Effector memory CD8-positive, alpha-beta T cell (primary cell): Measurements from ENCODE around the gene BLM.

Experiments
- ATAC-seq: fragments of 150-1000 bp; cut with Tn5 transposase; replicated peaks from 2 replicates; pipeline ENCODE4 v1.10.0; 2021; ENCODE audit warnings: mild to moderate bottlenecking, moderate library complexity
- DNase-seq, 3 experiments: peaks; one replicate each; pipeline ENCODE4 v3.0.0; 2021
- H3K27ac Mint-ChIP-seq, 2 donors: one replicate each; pipeline ENCODE4 v1.8.0; 2022; ENCODE audit warnings: mild to moderate bottlenecking in 2 of 2, mixed read lengths in 2 of 2, moderate library complexity in 2 of 2
- H3K27me3 Mint-ChIP-seq, 2 donors: one replicate each; pipeline ENCODE4 v1.8.0; 2022; ENCODE audit warnings: mixed read lengths in 2 of 2
- H3K36me3 Mint-ChIP-seq: one replicate; pipeline ENCODE4 v1.8.0; 2022; ENCODE audit warnings: mild to moderate bottlenecking, moderate library complexity, mixed read lengths; ENCODE audit not compliant: insufficient read depth
- H3K4me1 Mint-ChIP-seq, 2 donors: one replicate each; pipeline ENCODE4 v1.8.0; 2022; ENCODE audit warnings: low read depth in 2 of 2, mixed read lengths in 2 of 2
- H3K4me3 Mint-ChIP-seq, 2 donors: one replicate each; pipeline ENCODE4 v1.8.0; 2022; ENCODE audit warnings: mild to moderate bottlenecking in 2 of 2, mixed read lengths in 2 of 2, moderate library complexity in 2 of 2
- H3K9me3 Mint-ChIP-seq, 2 donors: one replicate each; pipeline ENCODE4 v1.8.0; 2022; ENCODE audit warnings: mixed read lengths in 2 of 2

Gene BLM

DNA sequence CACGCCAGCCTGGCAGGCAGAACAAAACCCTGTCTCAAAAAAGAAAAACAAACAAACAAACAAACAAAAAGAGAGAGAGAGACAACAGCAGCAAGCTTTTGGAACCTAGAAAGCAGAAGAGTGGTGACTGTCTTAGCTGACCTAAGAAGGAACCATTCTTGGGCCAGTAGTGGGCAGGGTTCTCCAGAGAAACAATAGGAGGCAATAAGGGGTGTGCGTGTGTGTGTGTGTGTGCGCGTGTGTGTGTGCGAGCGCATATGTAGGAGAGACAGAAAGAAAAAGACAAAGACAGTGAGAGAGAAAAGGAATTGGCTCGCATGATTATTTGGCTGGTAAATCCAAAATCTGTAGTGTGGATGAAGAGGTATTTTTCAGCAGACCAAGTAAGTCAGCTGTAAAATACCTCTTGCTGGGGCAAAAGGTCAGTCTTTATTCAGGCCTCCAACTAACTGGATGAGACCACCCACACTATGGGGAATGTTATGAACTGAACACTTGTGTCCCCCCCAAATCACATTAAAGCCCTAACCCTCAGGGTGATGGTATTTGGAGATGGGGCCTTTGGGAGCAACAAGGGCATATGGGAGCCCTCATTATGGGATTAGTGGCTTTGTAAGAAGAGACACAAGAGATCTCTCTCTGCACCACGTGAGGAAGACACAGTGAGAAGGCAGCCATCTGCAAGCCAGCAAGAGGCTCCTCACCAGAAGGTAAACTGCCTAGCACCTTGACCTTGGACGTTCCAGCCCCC is 15.1 kb upstream of the BLM start:
- no peak for DNase-seq
- H3K27me3 Mint-ChIP-seq, result no peaks in the 10 kb centered on the region
- H3K27ac Mint-ChIP-seq, result no peak overlapping the region
- no peaks in the 10 kb centered on the region for H3K36me3 Mint-ChIP-seq
- no peaks in the 10 kb centered on the region for H3K4me1 Mint-ChIP-seq
- no peak for ATAC-seq
- no peak overlapping the region for H3K4me3 Mint-ChIP-seq
- no peaks in the 10 kb centered on the region for H3K9me3 Mint-ChIP-seq

DNA sequence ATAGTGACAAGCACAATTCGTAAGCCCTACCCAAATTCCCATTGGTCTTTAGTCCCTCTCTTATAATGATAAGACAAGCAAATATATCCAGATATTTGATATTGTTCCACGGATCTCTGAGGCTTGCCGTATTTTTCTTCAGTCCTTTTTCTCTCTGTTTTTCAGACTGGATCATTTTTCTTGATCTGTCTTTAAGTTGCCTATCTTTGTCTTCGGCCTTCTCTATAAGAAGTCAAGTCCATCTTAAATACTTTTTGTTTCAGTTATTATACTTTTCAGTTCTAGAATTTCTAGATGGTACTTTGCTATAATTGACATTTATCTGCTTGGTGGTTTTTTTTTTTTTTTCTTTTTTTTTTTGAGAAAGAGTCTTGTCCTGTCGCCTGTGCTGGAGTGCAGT is 13.7 kb upstream of the BLM start:
- H3K4me3 Mint-ChIP-seq, result no peak overlapping the region
- no peaks in the 10 kb centered on the region for H3K9me3 Mint-ChIP-seq
- H3K27me3 Mint-ChIP-seq, result no peaks in the 10 kb centered on the region
- H3K36me3 Mint-ChIP-seq, result no peaks in the 10 kb centered on the region
- no peak for ATAC-seq
- no peaks in the 10 kb centered on the region for H3K4me1 Mint-ChIP-seq
- H3K27ac Mint-ChIP-seq, result no peak overlapping the region
- no peak for DNase-seq

DNA sequence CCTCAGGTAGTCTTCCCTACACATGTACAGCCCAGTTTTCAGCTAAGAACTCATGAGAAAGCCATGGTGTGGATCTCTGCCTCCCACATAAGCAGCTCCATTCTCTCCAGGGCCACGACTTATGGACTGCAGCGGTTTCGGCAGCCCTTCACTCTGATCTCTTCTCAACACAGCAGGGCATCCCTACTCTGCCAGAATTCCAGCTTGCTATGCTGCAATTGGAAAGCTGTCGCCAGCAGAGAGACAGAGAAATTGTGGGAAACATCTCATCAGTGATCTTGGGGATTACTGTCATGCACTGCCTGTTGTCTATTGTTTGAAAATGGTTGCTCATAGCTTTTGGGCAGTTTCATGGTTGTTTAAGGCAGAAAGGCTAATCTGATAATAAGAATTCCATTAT is 11.9 kb upstream of the BLM start:
- Mint-ChIP-seq H3K27me3 (no peaks in the 10 kb centered on the region), H3K4me1 (no peaks in the 10 kb centered on the region), H3K4me3 (no peak overlapping the region), H3K9me3 (no peaks in the 10 kb centered on the region), H3K27ac (no peak overlapping the region), H3K36me3 (no peaks in the 10 kb centered on the region)
- ATAC-seq, result no peak
- DNase-seq, result no peak

DNA sequence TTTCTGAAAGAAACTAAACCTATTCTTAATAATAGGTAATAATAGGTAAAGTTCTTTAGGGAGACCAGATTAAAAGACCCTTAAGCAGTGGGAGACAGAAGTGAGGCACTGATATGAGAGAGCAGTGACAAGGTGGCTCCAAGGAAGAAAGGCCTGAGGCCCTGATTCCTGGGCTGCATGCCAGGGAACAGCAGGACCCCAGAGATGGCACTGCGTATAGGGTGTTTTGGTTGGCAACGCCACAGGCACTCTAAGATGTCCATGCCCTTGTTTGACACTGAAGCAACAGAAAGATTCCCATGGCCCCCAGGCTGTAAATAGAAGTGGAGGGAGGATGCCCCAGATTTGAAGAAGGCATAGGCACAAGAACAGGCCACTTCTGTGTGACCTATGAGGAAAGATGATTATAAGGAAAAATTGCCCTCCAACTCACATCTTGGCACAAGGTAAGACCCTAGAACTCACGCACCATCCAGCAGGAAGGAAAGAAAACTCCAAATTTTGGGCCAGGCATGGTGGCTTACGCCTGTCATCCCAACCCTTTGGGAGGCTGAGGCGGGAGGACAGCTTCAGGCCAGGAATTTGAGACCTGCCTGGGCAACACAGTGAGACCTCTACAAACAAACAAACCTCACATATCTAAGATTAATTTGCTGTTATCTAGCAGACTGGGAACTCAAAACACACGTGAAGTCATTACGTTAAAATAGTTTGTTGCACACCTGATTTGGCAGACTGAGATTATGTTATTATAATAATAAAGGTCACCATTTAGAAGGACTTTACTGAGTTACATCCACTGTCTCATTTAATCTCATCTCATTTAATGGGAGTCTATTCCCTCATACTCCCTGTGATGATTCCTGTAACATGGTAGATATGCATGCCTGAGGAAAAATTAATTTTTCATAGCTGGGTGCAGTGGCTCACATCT is 10.5 kb upstream of the BLM start:
- ATAC-seq (no peak), DNase-seq (no peak)
- no peaks in the 10 kb centered on the region for H3K36me3 Mint-ChIP-seq
- no peaks in the 10 kb centered on the region for H3K4me1 Mint-ChIP-seq
- no peaks in the 10 kb centered on the region for H3K9me3 Mint-ChIP-seq
- no peak overlapping the region for H3K4me3 Mint-ChIP-seq
- peak overlapping the region in 1 of 2 donors; percentile 17 for H3K27ac Mint-ChIP-seq
- H3K27me3 Mint-ChIP-seq, result no peaks in the 10 kb centered on the region

DNA sequence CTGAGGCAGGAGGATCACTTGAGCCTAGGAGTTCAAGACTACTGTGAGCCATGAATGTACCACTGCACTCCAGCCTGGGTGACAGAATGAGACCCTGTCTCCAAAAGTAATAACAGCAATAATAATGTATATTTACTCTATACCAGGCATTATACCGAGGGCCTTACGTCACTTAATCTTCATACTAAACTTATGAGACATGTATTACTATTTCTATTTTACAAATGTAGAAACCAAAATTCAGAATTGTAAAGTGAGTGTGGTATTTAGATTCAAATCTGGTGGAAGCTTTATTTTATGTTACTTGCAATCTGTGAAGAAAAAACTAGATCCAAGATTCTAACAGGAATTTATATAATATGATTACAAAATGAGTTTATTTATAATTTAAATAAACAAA is 9.7 kb upstream of the BLM start:
- Mint-ChIP-seq H3K27ac (no peak overlapping the region), H3K4me1 (no peaks in the 10 kb centered on the region), H3K9me3 (no peaks in the 10 kb centered on the region), H3K36me3 (no peaks in the 10 kb centered on the region), H3K4me3 (no peak overlapping the region), H3K27me3 (no peaks in the 10 kb centered on the region)
- DNase-seq (no peak), ATAC-seq (no peak)

DNA sequence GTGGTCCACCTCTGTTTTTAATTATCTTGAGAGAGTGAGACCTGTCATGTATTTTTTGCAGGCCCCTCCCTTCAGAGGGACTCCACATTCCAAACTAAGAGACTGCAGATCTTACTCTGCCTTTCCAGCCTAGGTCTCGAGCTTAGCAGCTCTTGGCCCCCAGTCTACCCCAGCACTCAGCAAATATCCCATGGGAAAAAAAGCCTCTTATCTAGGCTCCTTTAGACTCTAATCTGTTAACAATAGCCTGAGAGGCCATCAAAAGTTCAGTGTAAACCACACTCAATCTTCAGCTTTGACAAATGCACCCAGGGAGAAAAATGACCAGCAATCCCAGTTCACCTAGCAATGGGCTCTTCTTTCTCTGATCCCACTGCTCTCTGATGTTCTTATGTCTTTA is 8.6 kb upstream of the BLM start:
- ATAC-seq (no peak), DNase-seq (no peak)
- H3K27me3 Mint-ChIP-seq, result no peaks in the 10 kb centered on the region
- H3K4me3 Mint-ChIP-seq, result no peak overlapping the region
- H3K9me3 Mint-ChIP-seq, result no peaks in the 10 kb centered on the region
- H3K27ac Mint-ChIP-seq, result no peak overlapping the region
- no peaks in the 10 kb centered on the region for H3K36me3 Mint-ChIP-seq
- no peaks in the 10 kb centered on the region for H3K4me1 Mint-ChIP-seq

DNA sequence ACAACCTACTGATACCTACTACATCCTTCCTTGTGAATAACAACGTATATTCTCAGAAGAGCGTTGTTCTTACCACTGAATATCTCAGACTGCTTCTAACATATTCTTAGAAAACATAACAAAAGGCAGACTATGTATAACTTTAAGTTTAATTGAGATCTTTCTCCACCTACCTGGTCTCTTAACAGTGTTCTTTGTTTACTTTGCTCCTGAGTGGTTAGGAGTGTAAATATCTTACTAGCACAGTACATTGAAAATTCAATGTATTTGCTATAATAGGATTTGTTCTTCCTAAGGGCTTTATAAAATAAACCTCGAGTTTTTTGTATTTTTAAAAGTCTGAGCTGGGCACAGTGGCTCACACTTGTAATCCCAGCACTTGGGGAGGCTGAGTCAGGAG is 7.9 kb upstream of the BLM start:
- DNase-seq (no peak), ATAC-seq (no peak)
- H3K9me3 Mint-ChIP-seq, result no peaks in the 10 kb centered on the region
- H3K4me3 Mint-ChIP-seq, result no peak overlapping the region
- no peak overlapping the region for H3K27ac Mint-ChIP-seq
- no peaks in the 10 kb centered on the region for H3K4me1 Mint-ChIP-seq
- H3K27me3 Mint-ChIP-seq, result no peaks in the 10 kb centered on the region
- H3K36me3 Mint-ChIP-seq, result no peaks in the 10 kb centered on the region

DNA sequence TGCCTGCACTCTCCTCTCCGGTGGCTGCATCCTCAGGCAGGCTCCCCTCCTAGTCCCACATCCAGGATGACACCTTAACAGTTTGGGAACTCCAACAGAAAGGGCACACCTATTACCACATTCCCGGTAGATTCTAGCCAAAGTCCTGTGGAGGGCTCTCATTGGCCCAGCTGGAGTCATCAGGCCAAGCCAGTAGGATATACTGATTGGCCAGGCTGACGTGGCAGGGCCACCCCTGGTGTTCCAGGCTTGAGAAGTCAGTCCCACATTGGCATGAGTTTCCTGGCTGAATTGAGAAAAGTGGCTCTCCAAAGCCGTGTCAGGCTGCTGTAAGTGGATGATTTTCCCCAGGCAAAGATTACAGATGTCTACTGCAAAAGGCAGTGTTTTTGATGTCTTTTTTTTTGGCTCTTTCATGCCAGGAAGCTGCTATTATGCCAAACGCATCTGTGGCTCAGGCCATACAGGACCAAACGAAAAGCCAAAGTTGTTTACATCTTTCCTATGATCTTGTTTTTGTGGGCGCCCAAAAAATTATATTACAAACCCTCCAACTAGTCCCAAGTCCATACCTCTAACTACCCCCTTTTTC is 6.6 kb upstream of the BLM start:
- H3K4me3 Mint-ChIP-seq, result no peak overlapping the region
- no peaks in the 10 kb centered on the region for H3K27me3 Mint-ChIP-seq
- DNase-seq (no peak), ATAC-seq (no peak)
- H3K27ac Mint-ChIP-seq, result no peak overlapping the region
- no peaks in the 10 kb centered on the region for H3K9me3 Mint-ChIP-seq
- no peaks in the 10 kb centered on the region for H3K4me1 Mint-ChIP-seq
- H3K36me3 Mint-ChIP-seq, result no peaks in the 10 kb centered on the region

DNA sequence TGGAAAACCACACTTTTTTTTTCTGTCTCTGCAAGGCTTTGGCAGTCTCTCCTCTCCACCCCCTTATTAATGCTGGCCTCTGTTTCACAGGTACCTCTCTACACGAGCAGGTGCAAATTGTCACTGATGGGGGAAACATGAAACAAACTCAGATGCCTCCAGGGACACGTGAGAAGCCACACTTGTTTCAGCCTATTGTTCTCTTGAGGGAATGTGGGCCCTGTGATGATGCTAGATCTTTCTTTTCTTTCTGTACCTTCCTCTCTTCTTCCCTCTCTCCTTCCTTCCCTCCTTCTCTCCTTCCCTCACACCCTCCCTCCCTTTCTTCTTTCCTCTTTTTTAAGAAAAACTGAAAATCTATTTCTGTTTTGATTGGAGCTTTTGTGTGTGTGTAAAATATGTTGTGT is 5.7 kb upstream of the BLM start:
- Mint-ChIP-seq H3K4me3 (no peak overlapping the region), H3K27ac (no peak overlapping the region), H3K27me3 (no peaks in the 10 kb centered on the region), H3K9me3 (no peaks in the 10 kb centered on the region), H3K36me3 (no peaks in the 10 kb centered on the region), H3K4me1 (peaks cover 5 to 8% of the 10 kb centered on the region in 2 donors)
- no peak for ATAC-seq
- DNase-seq, result no peak

DNA sequence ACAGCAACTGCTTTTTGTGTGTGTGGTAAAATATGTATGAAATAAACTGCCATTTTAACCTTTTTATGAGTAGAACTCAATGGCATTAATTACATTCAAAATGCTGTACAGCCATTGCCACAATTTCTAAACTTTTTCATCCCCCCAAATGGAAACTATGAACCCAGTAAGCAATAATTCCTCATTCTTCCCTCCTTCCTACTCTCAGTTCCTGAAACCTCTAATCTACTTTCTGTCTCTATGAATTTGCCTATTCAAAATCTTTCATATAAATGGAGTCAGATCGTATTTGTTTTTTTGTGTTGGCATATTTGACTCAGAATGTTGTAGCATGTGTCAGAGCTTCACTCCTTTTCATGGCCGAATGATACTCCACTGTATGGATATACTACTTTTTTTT is 5.3 kb upstream of the BLM start:
- no peaks in the 10 kb centered on the region for H3K9me3 Mint-ChIP-seq
- peaks cover 6 to 12% of the 10 kb centered on the region in 2 donors for H3K4me1 Mint-ChIP-seq
- no peak for DNase-seq
- H3K4me3 Mint-ChIP-seq, result no peak overlapping the region
- no peak for ATAC-seq
- no peaks in the 10 kb centered on the region for H3K36me3 Mint-ChIP-seq
- H3K27me3 Mint-ChIP-seq, result no peaks in the 10 kb centered on the region
- no peak overlapping the region for H3K27ac Mint-ChIP-seq

DNA sequence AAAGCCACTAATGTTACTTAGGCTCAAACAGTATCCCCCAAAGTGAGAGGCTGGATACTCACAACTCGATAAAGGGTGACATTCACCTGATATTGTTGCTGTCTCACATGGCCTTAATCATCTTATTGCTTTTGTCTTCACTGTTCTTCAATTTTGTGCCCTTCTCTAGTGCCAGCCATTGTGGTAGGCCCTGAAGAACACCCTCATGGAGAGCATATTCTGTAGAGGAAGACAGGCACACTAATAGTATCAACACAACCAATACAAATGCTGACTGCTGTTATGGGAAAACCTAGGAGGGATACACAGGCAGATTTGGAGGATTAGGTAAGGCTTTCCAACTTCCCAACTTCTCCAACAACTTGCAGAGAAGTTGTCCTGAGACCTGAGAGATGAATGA is 4.1 kb upstream of the BLM start:
- H3K27ac Mint-ChIP-seq, result no peak overlapping the region
- peaks cover 13 to 16% of the 10 kb centered on the region in 2 donors for H3K4me1 Mint-ChIP-seq
- H3K4me3 Mint-ChIP-seq, result no peak overlapping the region

DNA sequence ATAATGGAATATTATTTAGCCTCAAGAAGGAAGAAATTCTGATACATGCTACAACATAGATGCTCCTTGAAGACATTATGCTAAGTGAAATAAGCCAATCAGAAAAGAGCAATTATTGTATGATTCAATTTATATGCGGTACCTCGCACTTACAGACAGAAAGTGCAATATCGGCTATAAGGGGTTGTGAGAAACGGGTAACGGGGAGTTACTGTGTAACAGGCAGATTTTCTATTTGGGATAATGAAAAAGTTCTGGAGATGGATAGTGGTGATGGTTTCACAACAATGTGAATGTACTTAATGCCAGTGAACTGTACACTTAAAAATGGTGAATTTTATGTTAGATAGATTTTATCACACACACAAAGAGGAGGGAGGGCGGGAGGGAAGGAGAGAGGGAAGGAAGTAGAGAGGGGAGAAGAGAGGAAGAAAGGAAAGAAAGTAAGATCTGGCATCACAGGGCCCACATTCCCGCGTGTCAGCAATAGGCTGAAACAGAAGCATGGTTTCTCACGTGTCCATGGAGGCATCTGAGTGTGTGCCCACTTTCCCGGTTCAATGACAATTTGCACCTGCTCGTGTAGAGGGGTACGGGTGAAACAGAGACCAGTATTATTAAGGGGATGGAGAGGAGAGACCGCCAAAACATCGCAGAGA is 700 bp upstream of the BLM start:
- H3K27me3 Mint-ChIP-seq, result no peaks in the 10 kb centered on the region
- DNase-seq, result no peak

More for the DNA sequence above, 4.1 kb upstream of the BLM start:
- Mint-ChIP-seq H3K36me3 (peaks cover 7% of the 10 kb centered on the region), H3K27me3 (no peaks in the 10 kb centered on the region), H3K9me3 (no peaks in the 10 kb centered on the region)
- no peak for ATAC-seq
- no peak for DNase-seq

DNA sequence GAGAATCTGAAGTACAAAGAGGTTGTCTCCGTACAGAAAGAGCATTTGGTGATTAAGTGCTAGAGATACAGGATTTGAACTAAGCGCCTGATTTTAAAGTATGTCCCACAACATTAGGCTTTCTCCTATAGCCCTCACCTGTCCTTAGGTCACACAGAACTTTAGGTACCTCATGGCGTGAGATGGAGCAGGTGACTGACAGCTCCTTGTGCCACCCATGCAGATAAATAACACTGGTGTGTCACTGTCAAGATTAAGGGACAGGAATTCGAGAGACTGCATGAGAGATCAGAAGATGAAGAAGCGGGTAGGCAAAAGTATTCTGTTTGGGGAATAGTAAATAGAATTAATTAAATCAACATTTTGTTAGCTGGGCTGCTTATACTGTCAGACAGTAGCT is 1.1 kb downstream of the BLM start:
- H3K36me3 Mint-ChIP-seq, result peaks cover 11% of the 10 kb centered on the region
- no peaks in the 10 kb centered on the region for H3K9me3 Mint-ChIP-seq
- no peak for DNase-seq
- no peaks in the 10 kb centered on the region for H3K27me3 Mint-ChIP-seq
- peak overlapping the region; percentile 98 to 99 for H3K4me3 Mint-ChIP-seq
- ATAC-seq, result no peak
- peak overlapping the region; percentile 83 to 92 for H3K27ac Mint-ChIP-seq
- peaks cover 16 to 23% of the 10 kb centered on the region in 2 donors for H3K4me1 Mint-ChIP-seq

More for the DNA sequence above, 700 bp upstream of the BLM start:
- ATAC-seq, result no peak
- peak overlapping the region; percentile 98 to 99 for H3K4me3 Mint-ChIP-seq
- no peaks in the 10 kb centered on the region for H3K9me3 Mint-ChIP-seq
- H3K27ac Mint-ChIP-seq, result peak overlapping the region; percentile 83 to 92
- H3K4me1 Mint-ChIP-seq, result peaks cover 16 to 23% of the 10 kb centered on the region in 2 donors
- peaks cover 7% of the 10 kb centered on the region for H3K36me3 Mint-ChIP-seq
